KMS-11 (cell line): ENCODE results near the gene OR6N2.

Source experiments
- H2AFZ ChIP-seq: fragments of 200-600 bp; sonication (generic); 2 replicates; pipeline ENCODE4 v1.6.1; 2016; ENCODE audit warnings: antibody characterized with exemption, mixed run types, low read depth
- H3K27ac ChIP-seq: fragments of 200-600 bp; sonication (generic); 2 replicates; pipeline ENCODE4 v1.6.1; 2016; ENCODE audit warnings: mild to moderate bottlenecking, mixed run types
- H3K27me3 ChIP-seq: fragments of 200-600 bp; sonication (generic); 2 replicates; pipeline ENCODE4 v1.6.1; 2017; ENCODE audit warnings: mild to moderate bottlenecking, low read depth, mixed run types, moderate library complexity; ENCODE audit not compliant: insufficient read depth
- H3K36me3 ChIP-seq: fragments of 200-600 bp; sonication (generic); 2 replicates; pipeline ENCODE4 v1.6.1; 2017; ENCODE audit warnings: mild to moderate bottlenecking, mixed run types; ENCODE audit not compliant: insufficient read depth
- H3K4me1 ChIP-seq: fragments of 200-600 bp; sonication (generic); 2 replicates; pipeline ENCODE4 v1.6.1; 2016; ENCODE audit warnings: mild to moderate bottlenecking, low read depth, mixed run types; ENCODE audit not compliant: poor library complexity, severe bottlenecking
- H3K4me2 ChIP-seq: fragments of 200-600 bp; sonication (generic); 2 replicates; pipeline ENCODE4 v1.7.0; 2016; ENCODE audit warnings: mild to moderate bottlenecking, mixed run types
- H3K4me3 ChIP-seq: fragments of 200-600 bp; sonication (generic); IDR thresholded peaks from 2 replicates; pipeline ENCODE4 v1.6.1; 2017; ENCODE audit warnings: low read depth, low read length, mixed read lengths; ENCODE audit not compliant: insufficient read depth
- H3K79me2 ChIP-seq: fragments of 200-600 bp; sonication (generic); 2 replicates; pipeline ENCODE4 v1.6.1; 2016; ENCODE audit warnings: low read depth, mixed run types; ENCODE audit not compliant: insufficient read depth
- H3K9ac ChIP-seq: fragments of 200-600 bp; sonication (generic); 2 replicates; pipeline ENCODE4 v1.6.1; 2016; ENCODE audit warnings: mild to moderate bottlenecking, mixed run types
- H4K20me1 ChIP-seq: fragments of 200-600 bp; sonication (generic); 2 replicates; pipeline ENCODE4 v1.6.1; 2016; ENCODE audit warnings: mild to moderate bottlenecking, mixed run types; ENCODE audit not compliant: insufficient read depth
- CTCF ChIP-seq: fragments of 200-600 bp; sonication (generic); conservative IDR thresholded peaks from 2 replicates; pipeline ENCODE4 v1.6.1; 2017; ENCODE audit warnings: low read depth, mild to moderate bottlenecking, antibody characterized with exemption, low read length, moderate library complexity, mixed read lengths

The OR6N2 gene

GRCh38 chr1:158732524-158732923 lies 48.5 kb downstream of the OR6N2 start:
- Histone ChIP-seq H3K4me3 (no peak overlapping the region), H3K36me3 (no peaks in the 10 kb centered on the region), H3K9ac (no peak overlapping the region), H3K27me3 (no peaks in the 10 kb centered on the region), H3K79me2 (no peaks in the 10 kb centered on the region), H3K27ac (no peak overlapping the region), H3K4me2 (no peak overlapping the region), H4K20me1 (no peaks in the 10 kb centered on the region), H3K4me1 (peaks cover 5% of the 10 kb centered on the region), H2AFZ (no peak overlapping the region)
- TF ChIP-seq CTCF, result no peak

GRCh38 chr1:158731707-158732106 lies 49.3 kb downstream of the OR6N2 start:
- H3K27ac ChIP-seq, result no peak overlapping the region
- H3K9ac ChIP-seq, result no peak overlapping the region
- H2AFZ ChIP-seq, result no peak overlapping the region
- no peaks in the 10 kb centered on the region for H3K27me3 ChIP-seq
- H3K4me2 ChIP-seq, result no peak overlapping the region
- H3K36me3 ChIP-seq, result no peaks in the 10 kb centered on the region
- peaks cover 5% of the 10 kb centered on the region for H3K4me1 ChIP-seq
- no peak for TF ChIP-seq CTCF
- no peak overlapping the region for H3K4me3 ChIP-seq
- H3K79me2 ChIP-seq, result no peaks in the 10 kb centered on the region
- no peaks in the 10 kb centered on the region for H4K20me1 ChIP-seq

GRCh38 chr1:158730453-158730852 lies 50.6 kb downstream of the OR6N2 start:
- Histone ChIP-seq H3K4me2 (no peak overlapping the region), H3K4me3 (no peak overlapping the region), H4K20me1 (no peaks in the 10 kb centered on the region), H3K27ac (no peak overlapping the region), H3K4me1 (peaks cover 5% of the 10 kb centered on the region), H3K36me3 (no peaks in the 10 kb centered on the region), H3K79me2 (no peaks in the 10 kb centered on the region), H3K9ac (no peak overlapping the region), H3K27me3 (no peaks in the 10 kb centered on the region), H2AFZ (no peak overlapping the region)
- no peak for TF ChIP-seq CTCF

GRCh38 chr1:158728510-158729225 lies 52.3 kb downstream of the OR6N2 start:
- H3K27ac ChIP-seq, result no peak overlapping the region
- no peak overlapping the region for H3K9ac ChIP-seq
- no peaks in the 10 kb centered on the region for H3K27me3 ChIP-seq
- TF ChIP-seq CTCF, result no peak
- H3K79me2 ChIP-seq, result no peaks in the 10 kb centered on the region
- no peaks in the 10 kb centered on the region for H3K36me3 ChIP-seq
- H3K4me2 ChIP-seq, result no peak overlapping the region
- H2AFZ ChIP-seq, result no peak overlapping the region
- no peaks in the 10 kb centered on the region for H4K20me1 ChIP-seq
- H3K4me1 ChIP-seq, result peaks cover 5% of the 10 kb centered on the region
- no peak overlapping the region for H3K4me3 ChIP-seq
